ENCODE results near the gene PTPRS.

Gene PTPRS

DNA sequence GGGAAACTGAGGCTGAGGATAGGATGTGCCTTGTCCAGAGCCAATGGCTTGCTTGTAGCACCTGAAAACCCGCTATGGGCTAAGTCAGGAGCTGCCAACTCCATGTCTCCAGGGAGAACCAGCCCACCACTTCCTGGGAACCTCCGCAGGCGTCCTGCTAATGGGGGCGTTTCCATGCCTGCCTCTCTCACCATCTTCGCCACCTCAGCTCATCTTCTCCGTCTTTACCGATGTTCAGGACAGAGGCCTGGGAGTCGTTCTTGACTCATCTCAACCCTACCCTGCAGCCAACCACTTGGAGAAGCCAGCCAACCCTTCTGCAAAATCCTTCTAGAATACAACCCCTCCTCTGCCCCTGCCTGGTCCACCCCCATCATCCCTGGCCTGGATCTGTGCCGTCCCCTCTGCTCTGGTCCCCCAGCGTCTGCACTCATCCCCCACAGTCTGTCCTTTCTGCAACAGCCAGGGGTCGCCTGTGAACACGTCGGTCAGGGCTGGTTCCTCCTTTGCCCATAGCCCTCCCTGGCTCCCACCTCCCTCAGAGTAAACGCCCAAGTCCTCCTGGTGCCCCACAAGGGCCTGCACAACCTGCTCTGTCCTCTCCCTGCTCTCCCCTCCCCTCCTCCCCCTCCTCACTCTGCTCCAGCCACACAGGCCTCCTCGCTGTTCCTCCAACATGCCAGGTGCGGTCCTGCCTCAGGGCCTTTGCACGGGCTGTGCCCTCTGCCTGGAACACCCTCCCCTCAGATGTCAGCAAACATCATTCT lies 31.0 kb downstream of the PTPRS start (continued):
- TF ChIP-seq, protein P1, sequence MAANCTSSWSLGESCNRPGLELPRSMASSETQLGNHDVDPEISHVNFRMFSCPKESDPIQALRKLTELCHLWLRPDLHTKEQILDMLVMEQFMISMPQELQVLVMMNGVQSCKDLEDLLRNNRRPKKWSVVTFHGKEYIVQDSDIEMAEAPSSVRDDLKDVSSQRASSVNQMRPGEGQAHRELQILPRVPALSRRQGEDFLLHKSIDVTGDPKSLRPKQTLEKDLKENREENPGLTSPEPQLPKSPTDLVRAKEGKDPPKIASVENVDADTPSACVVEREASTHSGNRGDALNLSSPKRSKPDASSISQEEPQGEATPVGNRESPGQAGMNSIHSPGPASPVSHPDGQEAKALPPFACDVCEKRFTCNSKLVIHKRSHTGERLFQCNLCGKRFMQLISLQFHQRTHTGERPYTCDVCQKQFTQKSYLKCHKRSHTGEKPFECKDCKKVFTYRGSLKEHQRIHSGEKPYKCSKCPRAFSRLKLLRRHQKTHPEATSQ (tag by site-specific recombination; IDR thresholded peaks at IDR 0.05): peak; percentile 76; the same call in 1 of the 2 replicates
- TF ChIP-seq REPIN1 (tag by site-specific recombination; IDR thresholded peaks at IDR 0.05; ENCODE audit: low read depth) (no peak), KLF7 (tag by site-specific recombination; IDR thresholded peaks at IDR 0.05; ENCODE audit: borderline replicate concordance) (no peak), ZNF561 (tag by site-specific recombination; IDR thresholded peaks at IDR 0.05; ENCODE audit: borderline replicate concordance) (no peak), ZFP3 (tag by site-specific recombination; IDR thresholded peaks at IDR 0.05; ENCODE audit: low read depth) (no peak), OVOL3 (tag by site-specific recombination; IDR thresholded peaks at IDR 0.05) (no peak), EGR2 (tag by site-specific recombination; IDR thresholded peaks at IDR 0.05; ENCODE audit: low read depth) (no peak), ZNF366 (tag by site-specific recombination; conservative IDR thresholded peaks at IDR 0.05) (no peak)
- TF ChIP-seq, protein P2, sequence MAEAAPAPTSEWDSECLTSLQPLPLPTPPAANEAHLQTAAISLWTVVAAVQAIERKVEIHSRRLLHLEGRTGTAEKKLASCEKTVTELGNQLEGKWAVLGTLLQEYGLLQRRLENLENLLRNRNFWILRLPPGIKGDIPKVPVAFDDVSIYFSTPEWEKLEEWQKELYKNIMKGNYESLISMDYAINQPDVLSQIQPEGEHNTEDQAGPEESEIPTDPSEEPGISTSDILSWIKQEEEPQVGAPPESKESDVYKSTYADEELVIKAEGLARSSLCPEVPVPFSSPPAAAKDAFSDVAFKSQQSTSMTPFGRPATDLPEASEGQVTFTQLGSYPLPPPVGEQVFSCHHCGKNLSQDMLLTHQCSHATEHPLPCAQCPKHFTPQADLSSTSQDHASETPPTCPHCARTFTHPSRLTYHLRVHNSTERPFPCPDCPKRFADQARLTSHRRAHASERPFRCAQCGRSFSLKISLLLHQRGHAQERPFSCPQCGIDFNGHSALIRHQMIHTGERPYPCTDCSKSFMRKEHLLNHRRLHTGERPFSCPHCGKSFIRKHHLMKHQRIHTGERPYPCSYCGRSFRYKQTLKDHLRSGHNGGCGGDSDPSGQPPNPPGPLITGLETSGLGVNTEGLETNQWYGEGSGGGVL (tag by site-specific recombination; IDR thresholded peaks at IDR 0.05): peak; percentile 56
- TF ChIP-seq, protein P3, sequence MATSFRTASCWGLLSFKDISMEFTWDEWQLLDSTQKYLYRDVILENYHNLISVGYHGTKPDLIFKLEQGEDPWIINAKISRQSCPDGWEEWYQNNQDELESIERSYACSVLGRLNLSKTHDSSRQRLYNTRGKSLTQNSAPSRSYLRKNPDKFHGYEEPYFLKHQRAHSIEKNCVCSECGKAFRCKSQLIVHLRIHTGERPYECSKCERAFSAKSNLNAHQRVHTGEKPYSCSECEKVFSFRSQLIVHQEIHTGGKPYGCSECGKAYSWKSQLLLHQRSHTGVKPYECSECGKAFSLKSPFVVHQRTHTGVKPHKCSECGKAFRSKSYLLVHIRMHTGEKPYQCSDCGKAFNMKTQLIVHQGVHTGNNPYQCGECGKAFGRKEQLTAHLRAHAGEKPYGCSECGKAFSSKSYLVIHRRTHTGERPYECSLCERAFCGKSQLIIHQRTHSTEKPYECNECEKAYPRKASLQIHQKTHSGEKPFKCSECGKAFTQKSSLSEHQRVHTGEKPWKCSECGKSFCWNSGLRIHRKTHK (tag by site-specific recombination; IDR thresholded peaks at IDR 0.05): no peak

DNA sequence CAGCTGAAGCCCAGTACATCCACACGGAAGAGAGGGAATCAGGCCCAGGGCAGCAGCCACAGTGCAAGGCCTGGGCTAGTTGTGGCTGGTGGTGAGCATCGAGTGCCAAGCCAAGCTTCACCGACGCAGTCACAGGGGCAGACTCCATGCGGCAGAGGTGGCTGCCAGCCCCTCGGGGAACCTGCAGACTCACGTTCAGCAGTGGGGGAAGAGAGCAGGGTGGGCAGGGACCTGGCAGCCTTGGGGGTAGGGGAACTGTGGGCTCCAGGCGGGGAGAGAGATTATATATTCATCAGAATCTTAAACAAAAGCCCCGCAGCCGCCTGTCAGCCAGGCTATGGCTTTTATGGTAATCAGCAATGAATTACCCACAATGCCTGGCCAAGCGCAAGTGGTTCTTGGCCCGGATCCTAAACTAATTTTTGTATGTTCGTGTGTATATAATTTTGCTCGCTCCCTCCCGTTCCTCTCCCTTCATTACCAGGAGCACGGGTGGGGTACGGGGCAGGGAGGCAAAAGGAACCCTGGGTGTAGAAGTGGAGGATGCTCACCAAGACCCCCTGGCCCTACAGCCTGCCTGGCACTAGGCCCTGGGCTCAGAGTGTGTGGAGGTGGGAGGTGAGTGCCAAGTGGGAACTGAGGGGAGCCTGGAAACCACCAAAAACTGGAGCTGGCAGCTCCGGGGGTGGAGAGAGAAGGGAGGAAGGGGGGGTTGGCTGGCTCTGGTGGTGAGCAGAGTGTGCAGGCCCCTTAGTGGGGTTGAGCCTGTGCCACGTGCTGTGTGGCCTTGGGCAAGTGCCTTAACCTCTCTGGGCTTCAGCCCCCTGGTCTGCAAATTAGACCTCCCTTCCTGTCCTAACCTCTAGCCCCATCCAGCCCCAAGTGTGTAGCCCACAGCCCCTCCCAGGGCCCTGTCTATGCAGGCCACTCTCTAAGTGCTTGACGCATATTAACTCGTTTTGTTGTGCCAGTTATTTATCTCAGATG lies 31.9 kb downstream of the PTPRS start:
- Histone ChIP-seq H3K4me1 (ENCODE audit: control insufficient read depth, insufficient read depth, low read length) (peaks cover 5% of the 10 kb centered on the region; the same call in 1 of the 2 replicates), H3K27ac (ENCODE audit: extremely low read depth, low read depth, low read length) (peak overlapping the region; percentile 85), H3K4me3 (ENCODE audit: low read depth, low read length) (no peak overlapping the region), H3K9me3 (ENCODE audit: control insufficient read depth, insufficient read depth, low read depth, low read length) (no peaks in the 10 kb centered on the region), H3K36me3 (ENCODE audit: control insufficient read depth in 2 of 2, insufficient read depth in 1 of 2, low read length in 2 of 2) (no peaks in the 10 kb centered on the region)
- ChIA-PET CTCF (interaction anchor here (0.5 to 0.6 kb wide), 2 partner anchors 16 to 140 kb away, joined by 3 to 4 read pairs; no protein-coding TSS in a partner anchor), POLR2A (interaction anchor here (0.5 to 3.0 kb wide), 4 partner anchors 16 to 44 kb away, joined by 4 to 11 read pairs (median 5); no protein-coding TSS in a partner anchor)
- TF ChIP-seq SP2 (tag by site-specific recombination; IDR thresholded peaks at IDR 0.05): no peak
- no peak for TF ChIP-seq HOXA7 (CRISPR knock-in tag; IDR thresholded peaks at IDR 0.05; ENCODE audit: borderline replicate concordance)
- TF ChIP-seq, protein P4, sequence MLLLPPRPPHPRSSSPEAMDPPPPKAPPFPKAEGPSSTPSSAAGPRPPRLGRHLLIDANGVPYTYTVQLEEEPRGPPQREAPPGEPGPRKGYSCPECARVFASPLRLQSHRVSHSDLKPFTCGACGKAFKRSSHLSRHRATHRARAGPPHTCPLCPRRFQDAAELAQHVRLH (tag by site-specific recombination; IDR thresholded peaks at IDR 0.05): peak; percentile 96
- TF ChIP-seq BCL11B (tag by site-specific recombination; IDR thresholded peaks at IDR 0.05; ENCODE audit: low read depth): peak; percentile 65; the same call in 1 of the 2 replicates
- TF ChIP-seq, protein P3 (tag by site-specific recombination; IDR thresholded peaks at IDR 0.05): no peak
- TF ChIP-seq ZNF510 (tag by site-specific recombination; IDR thresholded peaks at IDR 0.05; ENCODE audit: insufficient replicate concordance): no peak
- TF ChIP-seq ZNF23 (tag by site-specific recombination; IDR thresholded peaks at IDR 0.05; ENCODE audit: borderline replicate concordance): no peak
- no peak for TF ChIP-seq ZNF433 (tag by site-specific recombination; IDR thresholded peaks at IDR 0.05; ENCODE audit: low read depth)
- no peak for TF ChIP-seq ZNF670 (tag by site-specific recombination; IDR thresholded peaks at IDR 0.05; ENCODE audit: low read depth)
- TF ChIP-seq, protein P5, sequence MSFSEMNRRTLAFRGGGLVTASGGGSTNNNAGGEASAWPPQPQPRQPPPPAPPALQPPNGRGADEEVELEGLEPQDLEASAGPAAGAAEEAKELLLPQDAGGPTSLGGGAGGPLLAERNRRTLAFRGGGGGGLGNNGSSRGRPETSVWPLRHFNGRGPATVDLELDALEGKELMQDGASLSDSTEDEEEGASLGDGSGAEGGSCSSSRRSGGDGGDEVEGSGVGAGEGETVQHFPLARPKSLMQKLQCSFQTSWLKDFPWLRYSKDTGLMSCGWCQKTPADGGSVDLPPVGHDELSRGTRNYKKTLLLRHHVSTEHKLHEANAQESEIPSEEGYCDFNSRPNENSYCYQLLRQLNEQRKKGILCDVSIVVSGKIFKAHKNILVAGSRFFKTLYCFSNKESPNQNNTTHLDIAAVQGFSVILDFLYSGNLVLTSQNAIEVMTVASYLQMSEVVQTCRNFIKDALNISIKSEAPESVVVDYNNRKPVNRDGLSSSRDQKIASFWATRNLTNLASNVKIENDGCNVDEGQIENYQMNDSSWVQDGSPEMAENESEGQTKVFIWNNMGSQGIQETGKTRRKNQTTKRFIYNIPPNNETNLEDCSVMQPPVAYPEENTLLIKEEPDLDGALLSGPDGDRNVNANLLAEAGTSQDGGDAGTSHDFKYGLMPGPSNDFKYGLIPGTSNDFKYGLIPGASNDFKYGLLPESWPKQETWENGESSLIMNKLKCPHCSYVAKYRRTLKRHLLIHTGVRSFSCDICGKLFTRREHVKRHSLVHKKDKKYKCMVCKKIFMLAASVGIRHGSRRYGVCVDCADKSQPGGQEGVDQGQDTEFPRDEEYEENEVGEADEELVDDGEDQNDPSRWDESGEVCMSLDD (tag by site-specific recombination; IDR thresholded peaks at IDR 0.05): peak; percentile 74
- TF ChIP-seq REPIN1 (tag by site-specific recombination; IDR thresholded peaks at IDR 0.05; ENCODE audit: low read depth): no peak; the same call in 1 of the 2 replicates
- TF ChIP-seq, protein P1 (tag by site-specific recombination; IDR thresholded peaks at IDR 0.05): no peak
- TF ChIP-seq TCF7L2 (IDR thresholded peaks at IDR 0.05; ENCODE audit: borderline replicate concordance, low read depth, low read length): no peak
